GM21723 (cell line): ENCODE results near the gene NET1.

ENCODE experiments used
- ATAC-seq: cut with Tn5 transposase; IDR thresholded peaks from one replicate; pipeline ENCODE4 v1.9.1; 2021; ENCODE audit warnings: mild to moderate bottlenecking, moderate library complexity; ENCODE audit not compliant: unreplicated experiment

Gene NET1

GRCh38 chr10:5497948-5498730, 85.8 kb downstream of the NET1 start:
- ATAC-seq: no peak

DNA sequence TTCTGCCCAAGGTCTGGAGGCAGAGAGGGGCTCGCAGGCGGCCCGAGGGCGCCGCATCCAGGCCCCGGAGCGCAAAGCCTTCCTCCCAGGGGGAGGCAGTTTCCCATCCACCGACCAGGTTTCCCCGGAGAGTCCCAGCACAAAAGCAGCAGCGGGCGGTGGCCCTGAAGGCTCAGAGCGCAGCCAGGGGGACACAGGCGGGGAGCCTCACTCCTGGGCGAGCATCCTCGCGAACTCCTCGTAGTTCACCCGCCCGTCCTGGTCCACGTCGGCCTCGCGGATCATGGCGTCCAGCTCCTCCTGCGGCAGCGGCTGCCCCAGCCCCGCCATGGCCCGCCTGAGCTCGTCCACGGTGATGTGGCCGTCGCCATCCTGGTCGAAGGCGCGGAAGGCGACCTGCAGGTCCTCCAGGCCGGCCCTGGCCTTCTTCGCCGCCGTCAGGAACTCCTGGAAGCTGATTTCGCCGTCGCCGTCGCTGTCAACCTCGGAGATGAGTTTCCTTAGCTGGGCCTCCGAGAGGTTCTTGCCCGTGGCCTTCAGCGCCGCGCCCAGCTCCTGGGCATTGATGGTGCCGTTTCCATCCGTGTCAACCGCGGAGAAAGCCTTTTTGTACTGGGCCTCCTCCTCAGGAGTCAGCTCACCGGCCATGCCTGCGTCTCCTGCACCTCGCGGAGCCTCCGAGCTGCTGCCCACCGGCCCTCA, 86.6 kb downstream of the NET1 start:
- ATAC-seq: no peak

DNA sequence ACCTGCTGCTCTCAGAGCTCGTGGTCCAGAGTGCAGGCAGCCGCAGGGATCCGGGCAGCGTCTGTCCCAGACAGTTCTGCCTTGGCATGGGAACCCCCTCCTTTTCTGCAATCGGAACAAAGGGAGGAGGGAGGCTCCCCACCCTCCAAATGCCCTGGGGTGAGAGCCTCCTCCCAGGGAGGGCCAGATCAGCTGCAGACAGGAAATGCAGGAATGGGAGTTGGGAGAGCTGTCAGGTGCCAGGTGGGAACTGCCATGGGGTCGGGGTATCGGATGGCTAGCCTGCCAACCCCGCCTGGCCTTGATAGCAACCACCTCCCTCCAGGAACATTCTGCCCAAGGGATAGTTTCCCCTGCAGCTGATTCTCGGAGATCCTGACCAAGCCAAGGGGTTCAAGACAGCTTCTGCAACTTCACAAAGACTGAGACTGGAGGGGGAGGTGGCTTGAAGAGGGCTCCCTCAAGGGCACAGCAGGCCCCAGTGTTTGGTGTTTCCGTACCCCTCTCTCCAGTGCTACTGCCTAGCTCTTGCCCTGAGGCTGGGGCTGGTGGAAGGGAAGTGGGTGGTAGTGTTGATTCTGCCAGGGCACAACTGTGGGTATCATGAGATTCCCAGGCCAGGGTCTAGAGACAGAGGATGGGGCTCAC, 87.3 kb downstream of the NET1 start, which contains the start of gene CALML5:
Gene CALML5, minus strand, starts transcription at position 78 of the 648 bp plus-strand sequence. CDS start 132 bp downstream, outside the sequence.
- ATAC-seq: no peak

DNA sequence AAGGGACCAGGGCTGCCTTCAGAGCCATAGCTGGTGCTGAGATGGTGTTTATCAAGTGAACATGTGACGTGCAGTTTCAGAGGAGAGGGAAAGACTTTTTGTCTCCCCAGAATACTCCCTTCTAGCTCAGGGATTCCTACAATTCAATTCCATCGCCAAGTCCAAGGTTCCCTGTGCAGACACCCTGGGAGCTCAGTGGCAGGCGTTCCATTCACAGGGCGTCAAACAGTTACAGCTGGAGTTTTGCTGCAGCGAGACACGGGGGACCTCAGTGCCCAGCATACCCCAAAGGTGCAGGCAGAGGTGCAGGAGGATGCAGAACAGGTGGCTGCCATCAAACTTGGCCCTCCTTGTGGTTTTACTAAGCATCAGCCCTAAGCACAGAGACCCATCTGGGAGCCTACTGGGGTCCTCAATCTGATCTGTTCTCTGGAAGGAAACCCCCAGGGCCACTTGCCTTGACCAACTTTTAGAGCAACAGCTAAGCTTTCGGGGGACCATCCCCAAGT, 87.9 kb downstream of the NET1 start:
- ATAC-seq: no peak

DNA sequence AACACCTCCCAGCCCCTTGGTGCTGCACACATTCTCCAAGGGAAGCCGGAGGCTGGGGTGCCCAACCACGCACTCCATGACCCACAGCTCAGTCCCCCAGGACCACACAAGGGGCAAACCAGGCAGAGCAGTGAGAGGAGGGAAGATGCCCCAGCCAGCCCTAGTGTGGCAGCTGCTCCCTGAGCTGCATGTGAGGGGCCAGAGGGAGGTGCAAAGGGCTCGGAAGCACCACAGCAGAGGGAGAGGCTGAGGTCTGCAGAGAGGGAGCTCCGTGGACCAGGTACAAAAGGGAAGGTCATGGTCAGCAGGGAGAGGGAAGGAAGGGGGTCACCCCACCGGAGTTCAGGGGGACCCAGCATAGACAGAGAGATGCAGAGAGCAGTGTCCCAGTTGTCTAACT, 88.6 kb downstream of the NET1 start:
- ATAC-seq: no peak

- no peak for ATAC-seq
Measured at GRCh38 chr10:5502061-5502521, 89.7 kb downstream of the NET1 start.

GRCh38 chr10:5502571-5503476, 90.5 kb downstream of the NET1 start:
- ATAC-seq: no peak

GRCh38 chr10:5503477-5503835, 91.1 kb downstream of the NET1 start:
- ATAC-seq: no peak

GRCh38 chr10:5504146-5505072, 92.1 kb downstream of the NET1 start:
- no peak for ATAC-seq

GRCh38 chr10:5506246-5506645, 93.9 kb downstream of the NET1 start:
- ATAC-seq: no peak

DNA sequence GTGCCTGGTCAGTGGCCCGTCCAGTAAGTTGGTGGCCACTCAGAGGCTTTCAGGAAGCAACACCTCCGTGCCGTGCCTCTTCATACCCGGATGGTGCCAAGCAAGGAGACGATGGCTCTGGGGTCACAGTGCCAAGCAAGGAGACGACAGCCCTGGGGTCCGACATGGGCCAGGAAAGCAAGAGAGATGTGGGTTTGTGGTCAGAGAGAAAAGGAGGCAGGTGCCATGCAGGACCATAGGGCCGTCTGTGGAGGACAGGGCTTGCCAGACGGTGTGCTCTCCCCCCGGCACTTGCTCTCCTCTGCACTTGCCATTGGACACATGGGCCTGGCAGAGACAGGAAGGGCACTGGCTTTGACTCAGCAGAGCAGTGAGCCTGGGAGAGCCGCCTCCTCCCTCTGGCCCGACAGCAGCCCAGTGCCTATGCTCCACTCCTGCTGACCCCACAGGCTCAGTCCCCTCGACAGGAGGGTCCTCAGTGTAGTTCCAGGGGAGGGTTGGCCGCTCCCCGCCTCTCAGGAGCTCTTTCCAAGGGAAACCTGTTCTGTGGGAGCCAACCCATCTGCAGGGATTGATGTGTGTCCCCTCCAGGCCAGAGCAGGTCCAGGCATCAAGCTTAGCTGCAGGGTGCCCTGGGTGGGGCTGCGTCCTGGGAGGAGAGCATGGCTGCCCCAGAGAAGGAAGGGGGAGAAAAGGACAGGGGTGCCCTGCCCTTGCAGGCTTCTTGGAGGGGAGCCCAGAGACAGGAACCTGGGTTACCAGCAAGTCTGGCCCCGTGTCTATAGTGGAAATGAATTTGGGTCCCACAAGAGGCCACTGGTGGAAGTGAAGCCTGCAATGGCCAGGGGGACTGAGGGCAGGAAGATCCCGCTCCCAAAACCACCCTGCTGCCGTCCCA, 94.6 kb downstream of the NET1 start:
- ATAC-seq: no peak

- no peak for ATAC-seq
Measured at GRCh38 chr10:5507649-5508131, 95.3 kb downstream of the NET1 start.

DNA sequence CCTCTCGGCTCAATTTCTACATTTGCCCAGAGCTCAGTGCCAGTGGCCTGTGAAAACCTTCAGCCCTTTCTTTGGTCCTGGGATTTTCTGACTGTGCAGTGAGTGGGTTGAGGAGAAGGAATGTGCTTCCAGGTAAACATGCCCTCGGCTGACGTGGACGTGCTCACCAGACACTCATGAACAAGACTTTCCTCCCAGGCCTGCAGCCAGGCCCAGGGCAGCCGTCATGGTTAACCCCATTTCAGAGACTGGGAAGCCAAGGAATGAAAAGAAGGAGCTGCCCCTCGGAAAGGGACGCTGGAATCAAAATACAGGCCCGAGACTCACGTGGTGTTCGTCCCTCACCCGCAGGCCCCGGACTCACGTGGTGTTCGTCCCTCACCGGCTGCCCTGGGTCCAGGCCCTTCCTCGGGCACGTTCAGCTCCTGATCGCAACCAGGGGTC, 95.8 kb downstream of the NET1 start:
- ATAC-seq: no peak
